ENCODE measurements around the gene KIF5A. TPM values are rescaled to one million over a fixed set of nuclear protein-coding genes. Genes with fewer than 3 reads are reported as not detected.

The KIF5A gene
- total RNA-seq, 4 donors from 2014 or later: 0.08 to 1.2 (median 0.23) TPM

DNA sequence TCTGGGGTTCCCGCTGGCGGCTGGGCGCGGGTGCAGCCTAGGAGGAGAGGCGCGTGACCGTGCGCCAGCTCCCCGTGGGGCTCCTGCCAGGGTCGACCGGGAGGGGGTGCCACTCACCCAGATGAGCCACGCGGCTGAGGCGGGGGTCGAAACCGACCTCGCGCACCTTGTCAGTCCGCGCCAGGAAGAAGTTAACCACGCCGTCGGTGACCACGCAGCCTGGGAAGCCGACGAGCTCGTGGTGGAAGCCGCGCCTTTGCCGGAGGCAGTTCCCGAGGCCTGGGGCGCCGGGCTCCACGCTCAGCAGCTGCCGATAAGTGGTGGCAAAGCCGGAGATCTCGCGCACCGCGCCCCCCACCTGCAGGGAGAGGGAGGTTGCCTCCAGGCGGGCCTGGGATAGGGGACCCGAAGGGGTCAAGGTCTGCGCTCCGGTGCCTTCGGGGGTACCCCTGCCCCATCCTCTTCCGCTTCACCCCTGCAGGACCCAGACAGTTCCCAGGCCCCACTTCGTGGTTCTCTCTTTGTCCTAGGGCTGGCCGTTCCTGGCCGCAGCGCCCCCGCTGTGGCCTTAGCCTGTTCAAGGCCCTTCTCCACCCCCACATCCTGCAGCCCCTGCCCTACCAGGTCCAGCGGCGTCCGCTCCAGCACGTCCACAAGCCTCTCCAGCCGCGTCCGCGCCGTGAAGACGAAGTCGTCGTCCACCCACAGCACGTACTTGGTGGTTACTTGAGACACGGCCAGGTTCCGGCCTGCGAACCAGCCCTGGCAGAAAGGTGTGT, 77.8 kb downstream of the KIF5A start:
- intact Hi-C loops (cut with DNase I; ENCODE audit: low total_unique reads): loop anchor here (10.0 kb wide), 1 partner anchor 163 kb away; no protein-coding TSS in a partner anchor
- WGBS, 2 donors: 21 to 37% methylated on average over 41 to 67 of the region's 67 CpGs
- peak; percentile 9 to 85 for DNase-seq (ENCODE audit: low spot score in 2 of 2)
- TF ChIP-seq CTCF (IDR thresholded peaks at IDR 0.05) (no peak), POLR2A (IDR thresholded peaks at IDR 0.05) (no peak)
- no peak overlapping the region for H3K4me3 ChIP-seq (ENCODE audit: low read depth, poor library complexity, severe bottlenecking)

DNA sequence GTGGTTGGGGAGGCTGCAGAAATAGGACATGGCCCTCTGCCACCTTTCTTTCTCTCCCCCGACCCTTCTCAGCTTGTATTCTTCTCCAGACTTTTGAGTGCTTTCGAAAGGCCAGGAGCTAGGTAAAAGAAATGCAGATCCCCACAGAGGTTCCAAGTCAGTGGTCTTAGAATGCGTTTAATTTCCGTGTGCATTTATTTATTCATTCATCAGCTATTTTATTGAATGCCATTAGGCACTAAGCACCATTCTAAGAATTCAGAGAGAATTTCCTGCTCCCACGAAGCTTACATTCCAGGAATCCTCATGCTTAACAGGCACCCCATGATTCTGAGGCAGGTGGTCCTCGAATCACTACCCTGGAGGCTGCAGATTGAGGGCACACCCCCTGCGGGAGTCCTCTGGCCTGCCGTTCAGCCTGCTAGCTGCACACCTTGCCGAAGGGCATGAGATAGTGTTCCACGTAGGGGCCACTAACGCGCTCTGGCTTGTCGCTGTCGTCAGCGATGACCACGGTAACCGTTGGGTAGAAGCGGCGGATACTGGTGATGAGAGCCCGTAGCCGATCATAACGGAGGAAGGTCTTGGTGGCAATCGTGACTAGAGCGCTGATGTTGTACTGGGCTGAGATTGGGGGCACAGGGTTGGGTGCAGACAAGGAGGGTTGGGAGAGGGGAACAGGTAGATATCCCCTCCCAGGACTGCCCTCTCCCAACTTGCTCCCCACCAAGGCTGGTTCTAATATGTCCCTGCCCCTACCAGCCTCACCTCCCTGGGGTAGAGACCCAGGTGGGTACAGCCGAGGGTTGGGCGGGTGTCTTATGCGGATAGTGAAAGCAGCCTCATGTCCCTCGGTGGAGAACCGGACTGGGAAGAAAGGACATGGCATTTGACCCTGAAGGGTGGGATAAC, 78.7 kb downstream of the KIF5A start:
- intact Hi-C loops (cut with DNase I; ENCODE audit: low total_unique reads): loop anchor here (10.0 kb wide), 1 partner anchor 164 kb away; no protein-coding TSS in a partner anchor
- 64 to 74% methylated on average over 29 of the region's 29 CpGs for WGBS, 2 donors
- TF ChIP-seq POLR2A (IDR thresholded peaks at IDR 0.05) (no peak), CTCF (IDR thresholded peaks at IDR 0.05) (no peak)
- no peak overlapping the region for H3K4me3 ChIP-seq (ENCODE audit: low read depth, poor library complexity, severe bottlenecking)
- DNase-seq (ENCODE audit: low spot score in 2 of 2): peak; percentile 8 to 81

DNA sequence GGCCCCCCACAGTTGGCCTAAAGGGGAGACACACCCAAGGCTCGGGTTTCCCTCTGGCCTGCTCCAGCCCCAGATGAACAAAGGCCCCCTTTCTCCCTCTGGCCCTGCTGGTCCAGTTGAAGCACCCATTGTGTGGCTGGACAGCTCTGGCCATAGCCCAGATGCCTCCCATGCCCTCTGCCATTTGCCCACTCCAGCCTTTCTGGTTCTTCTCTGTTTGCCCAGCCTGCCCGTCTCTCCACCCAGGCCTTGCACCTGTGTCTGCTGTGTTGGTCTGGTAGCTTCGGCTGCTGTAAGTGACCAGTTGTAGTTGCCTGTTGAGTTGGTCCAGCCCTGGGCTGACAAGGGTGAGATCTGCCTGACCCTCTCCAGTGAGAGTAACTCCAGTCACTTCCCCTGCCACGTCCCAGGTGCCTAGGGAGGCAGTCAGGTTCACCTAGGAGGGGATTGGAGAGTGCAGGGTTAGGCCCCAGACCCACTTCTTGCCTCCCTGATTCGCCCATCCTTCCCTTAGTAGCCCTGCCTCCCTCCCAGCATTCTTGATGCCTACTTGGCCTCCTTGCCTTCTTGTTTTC, 80.1 kb downstream of the KIF5A start:
- intact Hi-C loops (cut with DNase I; ENCODE audit: low total_unique reads): loop anchor here (10.0 kb wide), 1 partner anchor 165 kb away; no protein-coding TSS in a partner anchor

DNA sequence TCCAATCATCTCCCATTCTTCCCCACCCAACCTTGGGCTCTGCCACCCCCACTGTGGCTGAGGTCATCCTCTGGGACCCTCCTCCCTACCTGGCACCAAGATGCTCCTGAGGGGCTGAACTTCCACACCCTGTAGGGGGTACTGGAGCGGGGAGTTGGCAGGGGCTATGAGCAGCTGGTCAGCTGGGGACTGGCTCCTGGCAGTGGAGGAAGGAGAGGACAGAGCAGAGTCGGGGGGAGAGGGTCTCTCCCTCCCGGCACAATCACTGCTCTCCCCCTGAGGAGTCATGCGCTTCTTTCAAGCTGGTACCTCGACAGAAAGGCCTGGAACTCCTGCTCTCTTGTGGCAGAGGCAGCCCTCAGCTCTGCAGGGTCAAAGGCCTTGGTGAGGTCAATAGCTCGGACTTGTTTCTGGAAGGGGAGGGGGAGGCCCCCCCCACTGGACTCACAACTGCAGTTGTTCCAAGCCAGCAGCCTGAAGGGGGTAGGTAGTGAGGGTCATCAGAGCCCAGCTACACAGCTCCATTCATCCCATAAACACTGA, 81.1 kb downstream of the KIF5A start:
- peak in 1 of 2 donors; percentile 65 for DNase-seq (ENCODE audit: low spot score in 2 of 2)
- H3K4me3 ChIP-seq (ENCODE audit: low read depth, poor library complexity, severe bottlenecking): no peak overlapping the region
- WGBS, 2 donors: 61 to 85% methylated on average over 6 of the region's 6 CpGs
- TF ChIP-seq CTCF (IDR thresholded peaks at IDR 0.05) (no peak), POLR2A (IDR thresholded peaks at IDR 0.05) (no peak)
- intact Hi-C loops (cut with DNase I; ENCODE audit: low total_unique reads): no loop called here

More for the DNA sequence above, 80.1 kb downstream of the KIF5A start:
- peak in 1 of 2 donors; percentile 79 for DNase-seq (ENCODE audit: low spot score in 2 of 2)
- TF ChIP-seq POLR2A (IDR thresholded peaks at IDR 0.05) (no peak), CTCF (IDR thresholded peaks at IDR 0.05) (no peak)
- H3K4me3 ChIP-seq (ENCODE audit: low read depth, poor library complexity, severe bottlenecking): no peak overlapping the region
- WGBS, 2 donors: 76 to 90% methylated on average over 5 of the region's 5 CpGs

GRCh38 chr12:57631566-57632072, 81.8 kb downstream of the KIF5A start:
- no peak overlapping the region for H3K4me3 ChIP-seq (ENCODE audit: low read depth, poor library complexity, severe bottlenecking)
- intact Hi-C loops (cut with DNase I; ENCODE audit: low total_unique reads): no loop called here
- peak in 1 of 2 donors; percentile 78 for DNase-seq (ENCODE audit: low spot score in 2 of 2)
- WGBS, 2 donors: 31 to 48% methylated on average over 22 to 26 of the region's 26 CpGs
- TF ChIP-seq POLR2A (IDR thresholded peaks at IDR 0.05) (no peak), CTCF (IDR thresholded peaks at IDR 0.05) (no peak)

Measured in lower leg skin (tissue), 4 donors.